ENCODE results near the gene KRTAP19-1. TPM values are rescaled to one million over a fixed set of nuclear protein-coding genes. Genes with fewer than 3 reads are reported as not detected.

The KRTAP19-1 gene
- total RNA-seq (2014; rRNA removed; shearing (Covaris generic)): not detected in 2 replicates

- DNase-seq (ENCODE audit: low spot score): no peak
These were observed at the start of gene KRTAP19-1 for GRCh38 chr21:30480145-30480544. TSS of gene KRTAP19-1 (minus strand) at chr21:30480367. CDS start at chr21:30480317, 50 bp downstream.

GRCh38 chr21:30518876-30519275 is 38.7 kb upstream of the KRTAP19-1 start:
- no peak for DNase-seq (ENCODE audit: low spot score)

GRCh38 chr21:30515681-30516080 is 35.5 kb upstream of the KRTAP19-1 start:
- DNase-seq (ENCODE audit: low spot score): no peak

- peak; percentile 23 for DNase-seq (ENCODE audit: low spot score)
These were observed 25.5 kb upstream of the KRTAP19-1 start for GRCh38 chr21:30505621-30506205.

GRCh38 chr21:30502041-30502440 is 21.9 kb upstream of the KRTAP19-1 start, which contains the start of gene KRTAP19-5:
TSS of gene KRTAP19-5 (minus strand) at chr21:30502141. CDS start at chr21:30502090, 51 bp downstream.
- DNase-seq (ENCODE audit: low spot score): no peak

- no peak for DNase-seq (ENCODE audit: low spot score)
These were observed 16.9 kb upstream of the KRTAP19-1 start, which contains the start of gene KRTAP19-4 for GRCh38 chr21:30497065-30497464. TSS of gene KRTAP19-4 (minus strand) at chr21:30497165. CDS start at chr21:30497110, 55 bp downstream.

GRCh38 chr21:30491963-30492428 is 11.8 kb upstream of the KRTAP19-1 start, which contains the start of gene KRTAP19-3:
TSS of gene KRTAP19-3 (minus strand) at chr21:30492013. CDS start at chr21:30491957, 56 bp downstream.
- no peak for DNase-seq (ENCODE audit: low spot score)

- DNase-seq (ENCODE audit: low spot score): no peak
These were observed 7.2 kb upstream of the KRTAP19-1 start, which contains the start of gene KRTAP19-2 for GRCh38 chr21:30487336-30487735. TSS of gene KRTAP19-2 (minus strand) at chr21:30487436. CDS start at chr21:30487348, 88 bp downstream.

GRCh38 chr21:30486180-30486579 is 6.0 kb upstream of the KRTAP19-1 start:
- DNase-seq (ENCODE audit: low spot score): no peak

- DNase-seq (ENCODE audit: low spot score): no peak
These were observed 2.0 kb upstream of the KRTAP19-1 start for GRCh38 chr21:30482130-30482529.

GRCh38 chr21:30479259-30479658 is 908 bp downstream of the KRTAP19-1 start:
- no peak for DNase-seq (ENCODE audit: low spot score)

GRCh38 chr21:30478004-30478403 is 2.2 kb downstream of the KRTAP19-1 start:
- DNase-seq (ENCODE audit: low spot score): no peak

- no peak for DNase-seq (ENCODE audit: low spot score)
These were observed 11.1 kb downstream of the KRTAP19-1 start for GRCh38 chr21:30468900-30469714.

GRCh38 chr21:30463713-30464112 is 16.5 kb downstream of the KRTAP19-1 start:
- DNase-seq (ENCODE audit: low spot score): peak; percentile 6

- no peak for DNase-seq (ENCODE audit: low spot score)
These were observed 31.7 kb downstream of the KRTAP19-1 start for GRCh38 chr21:30448514-30448913.

GRCh38 chr21:30447056-30447455 is 33.1 kb downstream of the KRTAP19-1 start:
- no peak for DNase-seq (ENCODE audit: low spot score)

GRCh38 chr21:30444204-30444603 is 36.0 kb downstream of the KRTAP19-1 start:
- DNase-seq (ENCODE audit: low spot score): no peak

- DNase-seq (ENCODE audit: low spot score): no peak
These were observed 36.9 kb downstream of the KRTAP19-1 start for GRCh38 chr21:30443226-30443625.

- no peak for DNase-seq (ENCODE audit: low spot score)
These were observed 40.2 kb downstream of the KRTAP19-1 start, which contains the start of gene KRTAP15-1 for GRCh38 chr21:30439975-30440374. TSS of gene KRTAP15-1 (plus strand) at chr21:30440275. CDS start at chr21:30440328, 53 bp downstream.

- DNase-seq (ENCODE audit: low spot score): no peak
These were observed 43.1 kb downstream of the KRTAP19-1 start for GRCh38 chr21:30437010-30437565.

GRCh38 chr21:30434033-30434631 is 46.0 kb downstream of the KRTAP19-1 start:
- DNase-seq (ENCODE audit: low spot score): peak; percentile 55
